PFSK-1 (cell line): ENCODE data around the gene FAM124A.

Experiments
- FOXP2 ChIP-seq: optimal IDR thresholded peaks from 2 replicates; pipeline ENCODE3; 2011; ENCODE audit warnings: borderline replicate concordance, control low read depth, inconsistent platforms; ENCODE audit not compliant: insufficient read depth; ENCODE audit errors: extremely low read length, extremely low read depth
- POLR2AphosphoS5 ChIP-seq: IDR thresholded peaks from 2 replicates; pipeline ENCODE4 v1.6.1; 2012; ENCODE audit warnings: low read depth, mild to moderate bottlenecking, control low read depth, low read length, moderate library complexity
- REST ChIP-seq, 2 experiments: IDR thresholded peaks; 2 replicates each; pipeline versions ENCODE4 v1.6.1 to v1.8.0; 2011 to 2012; ENCODE audit warnings: low read depth in 2 of 2, low read length in 2 of 2, control low read depth in 1 of 2, inconsistent platforms in 1 of 2, mild to moderate bottlenecking in 1 of 2, moderate library complexity in 1 of 2; ENCODE audit not compliant: insufficient read depth in 1 of 2
- SIN3A ChIP-seq: IDR thresholded peaks from 2 replicates; pipeline ENCODE4 v1.6.1; 2012; ENCODE audit warnings: mild to moderate bottlenecking, low read length, moderate library complexity, borderline replicate concordance; ENCODE audit not compliant: insufficient read depth
- TAF1 ChIP-seq: IDR thresholded peaks from 2 replicates; pipeline ENCODE4 v1.6.1; 2012; ENCODE audit warnings: low read length, control low read depth, borderline replicate concordance; ENCODE audit not compliant: insufficient read depth

GRCh38 chr13:51243227-51243626 is 21.0 kb downstream of the FAM124A start:
- no peak for TF ChIP-seq POLR2AphosphoS5
- no peak for TF ChIP-seq SIN3A
- TF ChIP-seq TAF1, result no peak
- no peak for TF ChIP-seq REST (IDR thresholded peaks at IDR 0.05; ENCODE audit: insufficient read depth in 1 of 2, low read depth in 2 of 2, low read length in 2 of 2)
- TF ChIP-seq FOXP2, result no peak
